Left colon (tissue), 2 donors: ENCODE results near the gene TAS1R3. TPM values are rescaled to one million over a fixed set of nuclear protein-coding genes. Genes with fewer than 3 reads are reported as not detected.
"Not testable (repeated sequence)": the region's sequence is repeated elsewhere in the genome, so short reads cannot be mapped to it uniquely, and the experiment has no call there.

Experiments
- ATAC-seq: fragments of 200-7000 bp; cut with Tn5 transposase; one replicate; pipeline ENCODE4 v1.9.1; 2020; ENCODE audit warnings: mild to moderate bottlenecking, moderate library complexity
- DNase-seq, 2 donors: peaks; one replicate each; pipeline ENCODE4 v3.0.0-alpha.2; 2020
- intact Hi-C, 2 donors: fragments of 100-400 bp; cut with DNase I in 1 of 2; cut with micrococcal nuclease in 1 of 2; formaldehyde crosslinking; loops; one replicate each; pipeline versions ENCODE4 v1.11.2 to v1.14.0; 2022; cut with DNase I, micrococcal nuclease
- total RNA-seq, 2 donors: library from RNA; stranded (reverse); fragmentation: NEBNext Ultra II Directional; extraction: Animal tissue kit (Norgen Biotek cat#: 25700); gene quantifications; one replicate each; pipeline ENCODE4 v1.2.1, GENCODE V29; 2021
- donor health status: DM: no; HTN: no; CAD: no.
- donor health status: DM: yes; HTN: yes; CAD: no.

Gene TAS1R3
- total RNA-seq, 2 donors from 2014 or later: 0.67 to 0.89 TPM

DNA sequence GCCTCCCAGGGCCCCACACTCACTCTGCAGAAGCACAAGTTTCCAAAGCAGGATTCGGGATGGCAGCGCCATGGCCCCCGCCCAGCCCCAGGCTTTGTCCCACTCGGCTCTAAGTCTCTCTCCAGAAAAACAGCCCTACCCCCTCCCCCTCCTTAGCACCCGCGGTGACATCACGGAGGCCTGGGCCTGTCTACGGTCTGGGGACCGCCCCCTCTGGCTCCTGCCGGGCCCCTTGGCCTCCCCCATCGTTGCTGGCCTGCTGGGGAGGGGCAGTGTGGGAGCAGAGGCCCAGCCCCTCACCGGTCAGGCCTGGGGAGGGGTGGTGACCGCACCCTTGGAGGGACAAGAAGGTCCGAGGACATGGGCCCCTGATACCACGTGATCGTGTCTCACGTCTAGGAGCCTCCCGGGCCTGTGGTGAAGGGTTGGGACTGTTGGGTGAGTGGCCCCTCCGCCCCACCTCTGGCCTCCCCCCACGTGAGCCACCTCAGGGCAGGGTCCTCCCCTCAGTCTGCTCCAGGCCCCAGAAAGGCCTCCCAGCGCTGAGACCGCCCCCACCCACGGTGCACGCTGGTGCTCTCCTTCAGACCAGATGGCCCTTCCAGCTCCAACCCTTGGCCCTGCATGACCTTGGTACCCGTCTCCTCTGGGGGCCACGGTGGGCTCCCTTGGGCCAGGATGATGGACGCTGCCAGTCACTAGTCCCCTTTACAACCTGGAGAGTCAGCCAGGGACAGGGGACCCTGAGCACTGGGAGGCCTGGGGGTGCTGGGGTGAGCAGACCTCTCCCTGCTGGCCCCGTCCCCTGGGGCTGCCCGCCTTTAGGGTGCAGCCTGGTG is 27.6 kb downstream of the TAS1R3 start, which contains the start of gene MXRA8:
MXRA8 (minus strand) TSS at position 123 of the 839 bp plus-strand sequence; CDS start at position 72, 51 bp downstream.
- ATAC-seq: peak; percentile 15
- DNase-seq: peak in 1 of 2 donors; percentile 81
- intact Hi-C loops: no loop called here

DNA sequence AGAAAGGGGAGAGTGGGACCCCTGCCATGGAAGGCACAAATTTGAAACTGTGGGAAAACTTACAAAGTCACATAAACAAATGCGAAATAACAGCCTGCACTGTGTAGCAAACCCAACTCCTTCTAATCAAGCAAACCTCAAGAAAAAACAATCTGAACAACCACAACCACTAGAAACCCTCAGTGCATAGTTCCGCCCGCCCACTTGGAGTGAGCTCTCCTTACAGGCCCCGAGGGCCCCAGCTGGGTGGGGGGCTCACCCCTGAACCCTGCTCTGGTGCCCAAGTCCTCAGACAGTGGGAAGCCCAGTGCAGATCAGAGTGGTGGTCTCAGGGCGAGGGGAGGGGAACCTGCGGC is 28.2 kb downstream of the TAS1R3 start:
- DNase-seq (no peak), ATAC-seq (no peak)
- intact Hi-C loops: no loop called here

DNA sequence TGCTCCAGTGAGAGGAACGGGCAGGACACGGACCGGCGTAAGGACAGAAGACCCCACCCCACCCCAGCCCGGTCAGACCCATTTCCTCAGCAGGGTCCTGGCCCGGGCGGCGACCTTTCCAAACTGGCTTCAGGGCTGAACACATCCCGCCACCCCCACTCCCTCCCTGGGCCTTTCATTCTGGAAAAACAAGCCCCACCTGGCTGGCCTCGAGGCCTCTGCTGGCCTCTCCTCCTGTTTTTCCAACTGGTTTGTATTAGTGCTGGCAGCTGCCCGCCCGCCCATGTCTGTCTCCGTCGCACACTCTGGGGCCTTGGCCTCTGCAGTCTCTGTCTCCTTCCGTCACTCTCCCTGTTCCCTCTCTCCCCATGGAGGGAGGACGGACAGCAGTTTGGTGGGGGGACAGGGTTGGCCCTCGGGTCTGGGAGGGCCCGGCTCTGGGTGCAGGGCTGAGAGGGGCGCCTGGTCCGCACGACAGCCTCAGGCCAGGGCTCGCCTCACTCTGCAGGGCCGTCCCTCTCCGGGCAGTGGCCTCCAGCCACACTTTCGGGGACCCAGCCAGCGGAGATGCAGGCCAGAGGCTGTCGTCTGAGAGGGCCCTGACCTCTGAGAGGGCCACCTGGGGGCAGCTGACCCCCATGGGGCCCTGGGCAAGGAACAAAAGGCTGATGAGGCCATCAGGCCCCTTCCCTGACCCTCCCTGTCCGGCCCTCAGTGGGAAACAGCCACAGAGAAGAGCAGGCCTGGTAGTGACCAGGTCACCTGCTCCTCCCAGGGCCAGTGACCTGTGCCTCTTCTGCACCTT is 28.8 kb downstream of the TAS1R3 start:
- DNase-seq: no peak
- intact Hi-C loops: no loop called here
- no peak for ATAC-seq

DNA sequence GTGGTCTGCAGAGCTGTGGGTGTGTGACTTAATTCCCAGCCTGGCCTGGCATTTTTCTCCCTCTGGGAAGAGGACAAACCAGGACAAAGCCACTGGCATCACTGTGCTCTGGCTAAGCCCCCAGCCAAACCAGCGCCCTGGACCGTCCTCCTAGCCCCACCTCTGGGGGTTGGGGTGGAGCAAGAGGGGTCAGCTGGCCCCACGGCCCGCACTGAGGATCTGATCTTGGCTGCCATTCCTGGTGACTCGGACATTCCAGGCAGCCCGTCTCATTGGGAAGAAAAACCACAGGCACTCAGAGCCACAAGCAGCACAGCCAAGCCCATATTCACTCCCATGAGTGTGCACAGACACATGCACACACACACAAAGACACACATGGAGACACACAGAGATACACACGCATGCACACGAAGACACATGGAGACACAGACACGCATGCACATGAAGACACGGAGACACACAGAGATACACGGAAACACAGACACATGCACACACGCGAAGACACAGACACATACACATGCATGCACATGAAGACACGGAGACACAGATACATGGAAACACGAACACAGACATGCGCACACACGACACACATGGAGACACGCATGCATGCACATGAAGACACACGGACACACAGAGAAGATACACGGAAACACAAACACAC is 29.6 kb downstream of the TAS1R3 start:
- ATAC-seq (no peak), DNase-seq (peak in 1 of 2 donors; percentile 61)
- intact Hi-C loops: no loop called here

GRCh38 chr1:1361233-1361981 is 30.3 kb downstream of the TAS1R3 start:
- ATAC-seq: no peak
- no peak for DNase-seq
- intact Hi-C loops: no loop called here

DNA sequence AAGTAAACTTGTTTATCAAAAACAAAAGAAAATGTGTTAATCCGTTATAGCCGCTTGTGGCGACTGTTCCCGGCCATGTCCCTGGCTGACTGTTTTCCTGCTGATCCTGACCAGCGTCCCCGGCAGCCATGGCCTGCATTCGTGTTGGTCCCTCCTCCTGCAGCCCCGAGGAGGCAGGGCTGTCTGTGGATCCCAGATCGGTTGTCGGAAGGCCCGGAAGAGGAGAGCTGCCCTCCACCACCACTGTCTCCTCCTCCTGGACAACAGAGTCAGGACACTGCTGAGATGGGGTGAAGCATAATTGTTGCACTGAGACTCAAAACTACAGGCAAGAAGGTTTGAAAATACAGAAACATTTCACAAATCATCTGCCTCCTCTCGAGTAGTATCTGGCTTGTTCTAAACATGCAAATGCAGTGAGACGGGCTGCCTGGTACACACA is 30.9 kb downstream of the TAS1R3 start:
- intact Hi-C loops: no loop called here
- DNase-seq: peak in 1 of 2 donors; percentile 62
- no peak for ATAC-seq

GRCh38 chr1:1364266-1364665 is 33.2 kb downstream of the TAS1R3 start:
- DNase-seq (peak in 1 of 2 donors; percentile 40), ATAC-seq (peak; percentile 88)
- intact Hi-C loops: no loop called here

GRCh38 chr1:1365875-1366698 is 35.0 kb downstream of the TAS1R3 start:
- ATAC-seq (no peak), DNase-seq (no peak)
- intact Hi-C loops: no loop called here

DNA sequence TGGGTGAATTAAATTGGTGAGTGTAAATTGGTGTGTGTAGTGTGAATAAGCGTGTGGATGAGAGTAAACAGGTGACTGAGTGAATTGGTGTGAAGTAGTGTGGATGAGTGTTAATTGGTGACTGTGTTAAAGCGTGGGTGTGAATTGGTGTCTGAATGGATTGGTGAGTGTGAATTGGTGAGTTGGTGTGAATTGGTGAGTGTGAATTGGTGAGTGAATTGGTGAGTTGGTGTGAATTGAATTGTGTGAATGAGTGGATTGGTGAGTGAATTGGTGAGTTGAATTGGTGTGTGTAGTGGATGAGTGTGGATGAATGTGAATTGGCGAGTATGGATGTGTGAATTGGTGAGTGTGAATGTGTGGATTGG is 35.6 kb downstream of the TAS1R3 start:
- intact Hi-C loops: no loop called here
- no peak for DNase-seq
- ATAC-seq: no peak

DNA sequence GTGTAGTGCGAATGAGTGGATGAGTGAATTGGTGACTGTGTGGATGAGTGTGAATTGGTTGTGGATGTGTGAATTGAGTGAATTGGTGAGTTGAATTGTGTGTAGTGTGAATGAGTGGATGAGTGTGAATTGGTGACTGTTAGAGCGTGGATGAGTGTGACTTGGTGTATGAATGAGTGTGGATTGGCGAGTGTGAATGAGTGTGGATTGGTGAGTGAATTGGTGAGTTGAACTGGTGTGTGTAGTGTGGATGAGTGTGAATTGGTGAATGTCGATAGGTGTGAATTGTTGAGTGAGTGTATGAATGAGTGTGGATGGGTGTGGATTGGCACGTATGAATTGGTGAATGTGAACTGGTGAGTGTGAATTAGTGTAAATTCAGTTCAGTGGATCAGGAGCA is 36.2 kb downstream of the TAS1R3 start:
- ATAC-seq: no peak
- intact Hi-C loops: no loop called here
- DNase-seq: no peak

GRCh38 chr1:1370094-1370493 is 39.0 kb downstream of the TAS1R3 start:
- ATAC-seq, DNase-seq, intact Hi-C loops: not testable (repeated sequence)

GRCh38 chr1:1370771-1371300 is 39.8 kb downstream of the TAS1R3 start:
- no peak for ATAC-seq
- DNase-seq: no peak
- intact Hi-C loops: no loop called here

- ATAC-seq: no peak
These were observed 40.3 kb downstream of the TAS1R3 start for GRCh38 chr1:1371364-1371745.

GRCh38 chr1:1371746-1372711 is 40.9 kb downstream of the TAS1R3 start:
- ATAC-seq (peak; percentile 30), DNase-seq (peak; percentile 38 to 78)
- intact Hi-C loops: no loop called here

More at GRCh38 chr1:1371364-1371745, 40.3 kb downstream of the TAS1R3 start:
- intact Hi-C loops: no loop called here
- DNase-seq: no peak

DNA sequence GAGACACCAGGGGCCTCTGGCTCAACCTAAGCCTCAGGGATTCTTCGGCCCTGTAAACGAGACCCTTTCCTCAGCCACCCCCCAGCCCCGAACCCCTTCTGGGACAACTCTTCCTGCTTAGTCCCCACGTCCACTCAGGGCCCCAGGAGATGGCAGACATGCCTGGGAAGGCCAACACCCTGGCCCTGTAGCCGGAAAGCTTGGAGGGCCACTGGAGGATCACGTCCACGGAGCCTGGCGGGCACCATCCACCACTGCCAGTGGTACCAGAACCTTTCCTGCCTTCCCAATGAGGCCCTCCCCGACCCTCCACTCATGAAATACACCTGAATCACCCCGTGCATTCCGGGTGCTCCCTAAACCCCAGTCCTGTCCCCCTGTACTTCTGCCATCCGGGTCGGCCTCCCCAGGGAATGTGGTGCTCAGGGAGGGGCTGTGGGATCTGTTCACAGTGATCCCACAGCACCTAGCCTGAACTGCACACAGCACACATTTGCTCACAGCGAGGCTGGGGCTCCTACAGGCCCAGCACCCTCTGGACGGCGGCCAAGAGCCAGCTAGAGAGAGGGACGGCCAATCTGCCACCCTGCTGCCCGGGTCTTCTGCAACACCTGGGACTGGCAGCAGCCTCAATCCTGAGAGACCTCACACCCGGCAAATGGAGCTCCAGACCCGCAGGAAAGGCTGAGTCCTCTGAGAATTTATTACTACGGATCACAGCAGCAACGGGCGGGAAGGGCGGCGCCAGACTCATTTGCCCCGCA is 42.2 kb downstream of the TAS1R3 start:
- ATAC-seq (no peak), DNase-seq (no peak)
- intact Hi-C loops: no loop called here
